ENCODE data around the gene ICE2. TPM values are rescaled to one million over a fixed set of nuclear protein-coding genes. Genes with fewer than 3 reads are reported as not detected.
A peak's percentile ranks its signal among the peaks of the same experiment; 100 is the strongest.

Gene ICE2
- total RNA-seq, 1 donor from 2014 or later, result 26.5 TPM

- H2AFZ ChIP-seq (ENCODE audit: low read depth, low read length), result no peak overlapping the region
- peak overlapping the region; percentile 78 for H3K4me2 ChIP-seq (ENCODE audit: low read length)
- peaks cover 60% of the 10 kb centered on the region for H3K4me1 ChIP-seq (ENCODE audit: insufficient read depth, low read length)
- H3K4me3 Mint-ChIP-seq (ENCODE audit: unreplicated experiment), result no peak overlapping the region
- peaks cover 63% of the 10 kb centered on the region for H3K79me2 ChIP-seq (ENCODE audit: insufficient read depth, low read length)
- H3K36me3 Mint-ChIP-seq (ENCODE audit: low read depth, unreplicated experiment), result peaks cover 27% of the 10 kb centered on the region
- H3K9ac ChIP-seq (ENCODE audit: low read length), result peak overlapping the region; percentile 81
- H4K20me1 ChIP-seq (ENCODE audit: insufficient read depth, low read length), result peaks cover 21% of the 10 kb centered on the region
- H3K27me3 Mint-ChIP-seq (ENCODE audit: low read depth, unreplicated experiment), result no peaks in the 10 kb centered on the region
- H3K27ac ChIP-seq (ENCODE audit: low read depth, low read length), result peak overlapping the region; percentile 99
- H3K9me3 Mint-ChIP-seq (ENCODE audit: unreplicated experiment), result no peaks in the 10 kb centered on the region
- TF ChIP-seq EZH2 (IDR thresholded peaks at IDR 0.05; ENCODE audit: insufficient read depth, low read length) (no peak), CTCF (IDR thresholded peaks at IDR 0.05; ENCODE audit: insufficient read depth, low read depth, low read length) (no peak)
- FAIRE-seq (no peak), DNase-seq (ENCODE audit: low read depth) (no peak)
- peak overlapping the region; percentile 100 for H3K27ac Mint-ChIP-seq (ENCODE audit: unreplicated experiment)
- peaks cover 60% of the 10 kb centered on the region for H3K36me3 ChIP-seq (ENCODE audit: insufficient read depth, low read length)
- H3K4me1 Mint-ChIP-seq (ENCODE audit: low read depth, unreplicated experiment), result peaks cover 65% of the 10 kb centered on the region
- no peaks in the 10 kb centered on the region for H3K27me3 ChIP-seq (ENCODE audit: insufficient read depth, low read length)
- no peak overlapping the region for H3K4me3 ChIP-seq (ENCODE audit: insufficient read depth, low read depth, low read length)
- no peaks in the 10 kb centered on the region for H3K9me3 ChIP-seq (ENCODE audit: insufficient read depth, low read depth, low read length)
These were observed 109.2 kb downstream of the ICE2 start for GRCh38 chr15:60369696-60370095.

Other genes with a start within 250 kb of the ICE2 start
- gene ANXA2, start 81.2 kb downstream of the ICE2 start, total RNA-seq, result 2,269 and 2,599 TPM in 2 replicates

Measured in astrocyte (in vitro differentiated cells and primary cell).